HEK293 (cell line): ENCODE results near the gene STARD5.
"Not testable (repeated sequence)": the region's sequence is repeated elsewhere in the genome, so short reads cannot be mapped to it uniquely, and the experiment has no call there.

Experiments used
- CTCF ChIA-PET: fragments of 350-600 bp; formaldehyde crosslinking; extraction: SDS; loops from one replicate; lab custom pipeline; 2021; ENCODE audit warnings: antibody characterized with exemption; lab: Yijun Ruan, JAX
- POLR2A ChIA-PET: fragments of 300-600 bp; formaldehyde crosslinking; extraction: SDS; loops from one replicate; lab custom pipeline; 2020; ENCODE audit warnings: antibody characterized with exemption, inconsistent platforms; lab: Yijun Ruan, JAX
- H3K27ac ChIP-seq: fragments of 200-500 bp; sonication (Bioruptor generic); 2 replicates; pipeline ENCODE4 v1.5.1; 2014; ENCODE audit warnings: low read depth, low read length, control low read depth, inconsistent platforms; ENCODE audit errors: extremely low read depth
- H3K36me3 ChIP-seq, 2 experiments: fragments of 200-500 bp in 1 of 2; sonication (Bioruptor generic) in 1 of 2; 1 replicate in 1 of 2; 2 replicates in 1 of 2; pipeline ENCODE4 v1.5.1; 2014 to 2017; ENCODE audit warnings: inconsistent platforms in 2 of 2, low read length in 2 of 2; ENCODE audit not compliant: control insufficient read depth in 2 of 2, insufficient read depth in 1 of 2
- H3K4me1 ChIP-seq: fragments of 200-500 bp; sonication (Bioruptor generic); 2 replicates; pipeline ENCODE4 v1.5.1; 2014; ENCODE audit warnings: mild to moderate bottlenecking, low read length, inconsistent platforms; ENCODE audit not compliant: control insufficient read depth, insufficient read depth
- H3K4me3 ChIP-seq: 2 replicates; pipeline ENCODE4 v1.5.1; 2011; ENCODE audit warnings: low read depth, mild to moderate bottlenecking, control low read depth, low read length, moderate library complexity
- H3K9me3 ChIP-seq: fragments of 200-500 bp; sonication (Bioruptor generic); 2 replicates; pipeline ENCODE4 v1.5.1; 2014; ENCODE audit warnings: low read depth, low read length, inconsistent platforms; ENCODE audit not compliant: control insufficient read depth, insufficient read depth
- EGR2 ChIP-seq: fragments of 450-650 bp; formaldehyde crosslinking; IDR thresholded peaks from 2 replicates; pipeline ENCODE4 v1.5.1; 2016; ENCODE audit warnings: low read depth, missing biosample characterization, missing genetic modification characterization
- MZF1 ChIP-seq: fragments of 450-650 bp; formaldehyde crosslinking; IDR thresholded peaks from 2 replicates; pipeline ENCODE4 v1.5.1; 2017; ENCODE audit warnings: missing biosample characterization, missing genetic modification characterization, borderline replicate concordance
- RBAK ChIP-seq: fragments of 450-650 bp; formaldehyde crosslinking; IDR thresholded peaks from 2 replicates; pipeline ENCODE4 v1.5.1; 2016; ENCODE audit warnings: missing biosample characterization, missing genetic modification characterization
- SCRT2 ChIP-seq: fragments of 450-650 bp; formaldehyde crosslinking; IDR thresholded peaks from 2 replicates; pipeline ENCODE4 v1.5.1; 2016; ENCODE audit warnings: missing biosample characterization, missing genetic modification characterization
- ZBTB17 ChIP-seq: fragments of 450-650 bp; formaldehyde crosslinking; IDR thresholded peaks from 2 replicates; pipeline ENCODE4 v1.5.1; 2016; ENCODE audit warnings: missing biosample characterization, missing genetic modification characterization
- ZFP3 ChIP-seq: fragments of 450-650 bp; formaldehyde crosslinking; IDR thresholded peaks from 2 replicates; pipeline ENCODE4 v1.5.1; 2016; ENCODE audit warnings: low read depth, missing biosample characterization, missing genetic modification characterization
- ZNF184 ChIP-seq: fragments of 450-650 bp; IDR thresholded peaks from 2 replicates; pipeline ENCODE4 v1.5.1; 2018; ENCODE audit warnings: missing biosample characterization, mild to moderate bottlenecking, missing genetic modification characterization
- ZNF248 ChIP-seq: fragments of 450-650 bp; formaldehyde crosslinking; IDR thresholded peaks from 2 replicates; pipeline ENCODE4 v1.5.1; 2017; ENCODE audit warnings: missing biosample characterization, missing genetic modification characterization
- ZNF404 ChIP-seq: fragments of 450-650 bp; formaldehyde crosslinking; IDR thresholded peaks from 2 replicates; pipeline ENCODE4 v1.5.1; 2017; ENCODE audit warnings: missing biosample characterization, missing genetic modification characterization
- ZNF48 ChIP-seq: fragments of 450-650 bp; formaldehyde crosslinking; IDR thresholded peaks from 2 replicates; pipeline ENCODE4 v1.5.1; 2016; ENCODE audit warnings: missing biosample characterization, missing genetic modification characterization
- ZNF510 ChIP-seq: fragments of 450-650 bp; formaldehyde crosslinking; IDR thresholded peaks from 2 replicates; pipeline ENCODE4 v1.5.1; 2018; ENCODE audit warnings: mild to moderate bottlenecking, missing genetic modification characterization, missing biosample characterization; ENCODE audit not compliant: insufficient replicate concordance
- ZNF518A ChIP-seq: fragments of 450-650 bp; formaldehyde crosslinking; conservative IDR thresholded peaks from 2 replicates; pipeline ENCODE4 v1.5.1; 2016; ENCODE audit warnings: low read depth, missing biosample characterization, missing genetic modification characterization
- ZNF521 ChIP-seq: fragments of 450-650 bp; formaldehyde crosslinking; IDR thresholded peaks from 2 replicates; pipeline ENCODE4 v1.5.1; 2017; ENCODE audit warnings: missing biosample characterization, mild to moderate bottlenecking, missing genetic modification characterization
- ZNF558 ChIP-seq: fragments of 450-650 bp; formaldehyde crosslinking; IDR thresholded peaks from 2 replicates; pipeline ENCODE4 v1.5.1; 2016; ENCODE audit warnings: missing biosample characterization, missing genetic modification characterization
- ZNF560 ChIP-seq: fragments of 450-650 bp; formaldehyde crosslinking; IDR thresholded peaks from 2 replicates; pipeline ENCODE4 v1.5.1; 2017; ENCODE audit warnings: missing biosample characterization, missing genetic modification characterization, borderline replicate concordance
- ZNF626 ChIP-seq: fragments of 450-650 bp; sonication (Bioruptor Pico); formaldehyde crosslinking; IDR thresholded peaks from 2 replicates; pipeline ENCODE4 v1.5.1; 2018; ENCODE audit warnings: missing biosample characterization, missing genetic modification characterization, inconsistent platforms
- ZNF654 ChIP-seq: fragments of 450-650 bp; formaldehyde crosslinking; IDR thresholded peaks from 2 replicates; pipeline ENCODE4 v1.5.1; 2016; ENCODE audit warnings: low read depth, missing biosample characterization, missing genetic modification characterization
- ZNF658 ChIP-seq: fragments of 450-650 bp; formaldehyde crosslinking; IDR thresholded peaks from 2 replicates; pipeline ENCODE4; 2016; ENCODE audit warnings: missing biosample characterization, missing genetic modification characterization
- ZNF76 ChIP-seq: fragments of 450-650 bp; formaldehyde crosslinking; IDR thresholded peaks from 2 replicates; pipeline ENCODE4; 2016; ENCODE audit warnings: low read depth, missing biosample characterization, missing genetic modification characterization, borderline replicate concordance
- ZNF777 ChIP-seq: fragments of 450-650 bp; formaldehyde crosslinking; IDR thresholded peaks from 2 replicates; pipeline ENCODE4 v1.5.1; 2017; ENCODE audit warnings: missing biosample characterization, missing genetic modification characterization, borderline replicate concordance
- ZSCAN16 ChIP-seq: fragments of 450-650 bp; formaldehyde crosslinking; IDR thresholded peaks from 2 replicates; pipeline ENCODE4 v1.5.1; 2016; ENCODE audit warnings: missing biosample characterization, missing genetic modification characterization
- ZSCAN18 ChIP-seq: fragments of 450-650 bp; formaldehyde crosslinking; IDR thresholded peaks from 2 replicates; pipeline ENCODE4 v1.5.1; 2016; ENCODE audit warnings: missing biosample characterization, missing genetic modification characterization
- TF ChIP-seq, protein P1 (sequence below): fragments of 450-650 bp; formaldehyde crosslinking; IDR thresholded peaks from 2 replicates; pipeline ENCODE4 v1.5.1; 2016; ENCODE audit warnings: missing biosample characterization, missing genetic modification characterization

STARD5 gene

DNA sequence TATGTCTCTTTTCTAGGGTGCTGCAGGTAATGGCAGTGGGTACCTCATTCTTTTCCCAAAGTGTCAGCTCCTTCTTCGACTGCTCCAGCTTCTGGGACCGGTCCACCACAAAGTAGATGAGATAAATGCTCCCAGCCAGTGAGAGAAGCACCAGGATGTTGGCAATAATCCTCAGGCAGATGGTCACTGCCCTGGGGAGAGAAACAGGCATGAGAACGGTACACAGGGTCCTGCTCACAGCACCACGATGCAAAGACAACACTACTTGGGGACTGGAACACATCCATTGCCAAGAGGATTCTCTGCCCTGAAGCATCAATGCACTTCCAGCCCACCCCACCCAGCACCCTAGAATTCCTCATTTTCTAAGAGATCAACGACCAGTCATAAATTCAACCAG is 27.7 kb upstream of the STARD5 start:
- TF ChIP-seq ZNF184 (tag by site-specific recombination) (no peak), EGR2 (tag by site-specific recombination) (no peak), ZNF558 (tag by site-specific recombination) (no peak), ZNF654 (tag by site-specific recombination) (no peak), ZNF626 (tag by site-specific recombination) (no peak), MZF1 (tag by site-specific recombination) (no peak), ZSCAN16 (tag by site-specific recombination) (no peak), ZFP3 (tag by site-specific recombination) (no peak), ZNF777 (tag by site-specific recombination) (no peak), ZNF248 (no peak)
- TF ChIP-seq, protein P1, sequence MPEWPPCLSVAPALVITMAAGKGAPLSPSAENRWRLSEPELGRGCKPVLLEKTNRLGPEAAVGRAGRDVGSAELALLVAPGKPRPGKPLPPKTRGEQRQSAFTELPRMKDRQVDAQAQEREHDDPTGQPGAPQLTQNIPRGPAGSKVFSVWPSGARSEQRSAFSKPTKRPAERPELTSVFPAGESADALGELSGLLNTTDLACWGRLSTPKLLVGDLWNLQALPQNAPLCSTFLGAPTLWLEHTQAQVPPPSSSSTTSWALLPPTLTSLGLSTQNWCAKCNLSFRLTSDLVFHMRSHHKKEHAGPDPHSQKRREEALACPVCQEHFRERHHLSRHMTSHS = no peak
- ChIA-PET CTCF (interaction anchor here (0.9 kb wide), 1 partner anchor 11 kb away, joined by 3 read pairs; no protein-coding TSS in a partner anchor), POLR2A (interaction anchor here (0.7 kb wide), 1 partner anchor 24 kb away, joined by 9 read pairs; no protein-coding TSS in a partner anchor)
- Histone ChIP-seq H3K27ac (no peak overlapping the region), H3K4me3 (no peak overlapping the region), H3K9me3 (no peaks in the 10 kb centered on the region), H3K36me3 (no peaks in the 10 kb centered on the region), H3K4me1 (no peaks in the 10 kb centered on the region)

DNA sequence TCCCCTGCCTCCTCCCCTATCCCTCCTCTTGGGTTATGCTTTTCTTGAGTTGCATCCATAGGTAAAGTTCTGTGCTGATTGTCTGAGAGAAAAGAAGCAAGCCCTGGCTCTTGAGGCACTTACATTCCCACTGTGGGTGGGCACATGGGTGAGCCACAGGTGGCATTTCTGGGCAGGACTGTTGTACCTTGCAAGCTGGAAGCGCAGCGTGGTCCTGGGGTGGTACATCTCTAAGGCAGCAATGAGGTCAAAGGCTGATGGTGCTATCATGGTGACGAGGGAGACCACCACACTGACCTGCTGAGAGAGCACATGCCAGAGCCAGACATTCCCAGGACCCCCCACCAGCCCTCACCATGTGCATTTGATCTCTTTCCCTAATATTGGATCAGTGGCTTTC is 25.3 kb upstream of the STARD5 start:
- TF ChIP-seq SCRT2 (tag by site-specific recombination) (peak; percentile 37; the same call in 1 of the 2 replicates), ZNF404 (tag by site-specific recombination) (no peak)
- Histone ChIP-seq H3K9me3 (no peaks in the 10 kb centered on the region), H3K4me1 (no peaks in the 10 kb centered on the region), H3K27ac (no peak overlapping the region), H3K36me3 (no peaks in the 10 kb centered on the region), H3K4me3 (no peak overlapping the region)
- POLR2A ChIA-PET = no interaction called here
- CTCF ChIA-PET = interaction anchor here (1.3 kb wide), 1 partner anchor 13 kb away, joined by 3 read pairs; no protein-coding TSS in a partner anchor

DNA sequence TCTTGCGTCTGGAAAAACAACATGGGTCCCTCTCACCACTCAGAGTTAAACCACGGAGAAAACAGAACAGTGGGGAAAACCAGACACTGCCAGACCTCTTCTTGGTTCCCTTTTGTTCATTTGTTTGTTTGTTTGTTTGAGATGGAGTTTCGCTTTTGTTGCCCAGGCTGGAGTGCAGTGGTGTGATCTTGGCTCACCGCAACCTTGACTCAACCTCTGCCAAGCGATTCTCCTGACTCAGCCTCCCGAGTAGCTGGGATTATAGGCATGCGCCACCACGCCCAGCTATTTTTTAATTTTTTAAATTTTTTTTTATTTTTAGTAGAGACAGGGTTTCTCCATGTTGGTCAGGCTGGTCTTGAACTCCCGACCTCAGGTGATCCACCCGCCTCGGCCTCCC is 24.8 kb upstream of the STARD5 start:
- H3K9me3 ChIP-seq, H3K4me3 ChIP-seq, H3K27ac ChIP-seq, POLR2A ChIA-PET, H3K4me1 ChIP-seq, H3K36me3 ChIP-seq: not testable (repeated sequence)
- CTCF ChIA-PET = interaction anchor here (1.3 kb wide), 1 partner anchor 12 kb away, joined by 3 read pairs; no protein-coding TSS in a partner anchor

DNA sequence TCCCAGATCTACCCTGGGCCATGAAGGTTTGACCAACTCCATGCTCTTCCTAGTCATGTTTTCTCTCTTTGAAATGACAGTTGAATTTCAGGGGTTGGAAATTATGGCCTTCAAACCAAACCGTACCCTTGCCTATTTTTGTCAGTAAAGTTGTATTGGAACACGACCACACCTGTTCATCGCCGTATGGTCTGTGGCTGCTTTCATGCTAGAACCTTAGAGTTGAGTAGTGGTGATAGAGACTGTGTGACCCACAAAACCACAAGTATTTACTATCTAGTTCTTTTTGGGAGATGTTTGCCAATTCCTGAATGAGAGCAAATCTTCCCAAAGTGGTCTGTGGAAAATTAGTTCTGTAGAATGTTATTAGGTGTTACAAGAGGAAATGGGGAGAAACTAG is 24.0 kb upstream of the STARD5 start:
- Histone ChIP-seq H3K4me1 (no peaks in the 10 kb centered on the region), H3K4me3 (no peak overlapping the region), H3K9me3 (no peaks in the 10 kb centered on the region), H3K36me3 (no peaks in the 10 kb centered on the region), H3K27ac (no peak overlapping the region)
- POLR2A ChIA-PET = no interaction called here
- CTCF ChIA-PET = interaction anchor here (1.3 kb wide), 1 partner anchor 11 kb away, joined by 3 read pairs; no protein-coding TSS in a partner anchor
- TF ChIP-seq ZNF518A (tag by site-specific recombination) (no peak), ZNF76 (tag by site-specific recombination) (no peak), ZNF658 (tag by site-specific recombination) (no peak), ZNF560 (tag by site-specific recombination) (no peak), ZSCAN18 (tag by site-specific recombination) (no peak), RBAK (tag by site-specific recombination) (no peak), ZNF48 (tag by site-specific recombination) (no peak), ZBTB17 (tag by site-specific recombination) (no peak), ZNF521 (tag by site-specific recombination) (no peak), ZNF510 (tag by site-specific recombination) (no peak)
